K562 (cell line): Measurements from ENCODE around the gene DNAJB13. TPM values are rescaled to one million over a fixed set of nuclear protein-coding genes. Genes with fewer than 3 reads are reported as not detected.

ENCODE experiments used
- ASH1L ChIP-seq: fragments of 450-650 bp; IDR thresholded peaks from 2 replicates; pipeline ENCODE4 v1.6.1; 2018; ENCODE audit warnings: borderline replicate concordance, mild to moderate bottlenecking, low read depth; ENCODE audit not compliant: partially characterized antibody
- CREB1 ChIP-seq, 2 experiments: sonication (generic) in 1 of 2; formaldehyde crosslinking in 1 of 2; IDR thresholded peaks; 2 replicates each; pipeline versions ENCODE4 v1.6.1 to v1.8.0; 2012 to 2022; ENCODE audit warnings: inconsistent platforms in 1 of 2, mild to moderate bottlenecking in 1 of 2, missing genetic modification reagents in 1 of 2, moderate library complexity in 1 of 2
- DACH1 ChIP-seq: fragments of 450-650 bp; IDR thresholded peaks from 2 replicates; pipeline ENCODE4 v1.6.1; 2018; ENCODE audit not compliant: partially characterized antibody
- DMBX1 ChIP-seq: fragments of 250-450 bp; sonication (Bioruptor Pico); IDR thresholded peaks from 2 replicates; pipeline ENCODE4 v1.8.0; 2022; ENCODE audit warnings: inconsistent platforms, mild to moderate bottlenecking, moderate library complexity, borderline replicate concordance
- FOSL1 ChIP-seq: fragments of 200-800 bp; sonication (Bioruptor generic); conservative IDR thresholded peaks from 2 replicates; pipeline ENCODE4 v1.6.1; 2016; ENCODE audit warnings: missing genetic modification characterization, missing compliant biosample characterization
- GTF3C2 ChIP-seq: IDR thresholded peaks from 3 replicates; pipeline ENCODE4 v1.6.1; 2011; ENCODE audit warnings: borderline replicate concordance, mild to moderate bottlenecking, moderate library complexity; ENCODE audit not compliant: insufficient read length; ENCODE audit errors: extremely low read depth
- HIVEP1 ChIP-seq: fragments of 250-450 bp; sonication (Bioruptor Pico); IDR thresholded peaks from 2 replicates; pipeline ENCODE4 v1.4.0; 2020; ENCODE audit warnings: mild to moderate bottlenecking
- HNRNPK ChIP-seq: fragments of 200-400 bp; formaldehyde crosslinking; IDR thresholded peaks from one replicate; pipeline ENCODE4 v1.6.1; 2018; ENCODE audit warnings: mild to moderate bottlenecking, low read depth, low read length; ENCODE audit not compliant: poor library complexity, severe bottlenecking
- HNRNPL ChIP-seq: fragments of 200-400 bp; formaldehyde crosslinking; IDR thresholded peaks from 2 replicates; pipeline ENCODE4 v1.6.1; 2017; ENCODE audit warnings: low read depth, mild to moderate bottlenecking, low read length
- IRF1 ChIP-seq: sonication (generic); formaldehyde crosslinking; IDR thresholded peaks from 2 replicates; pipeline ENCODE4 v1.8.0; 2022; ENCODE audit warnings: missing genetic modification reagents, mild to moderate bottlenecking, borderline replicate concordance
- NFIC ChIP-seq: fragments of 450-650 bp; IDR thresholded peaks from 2 replicates; pipeline ENCODE4 v1.6.1; 2017; ENCODE audit warnings: mild to moderate bottlenecking, inconsistent platforms
- NKRF ChIP-seq: fragments of 450-650 bp; IDR thresholded peaks from 2 replicates; pipeline ENCODE4 v1.6.1; 2016; ENCODE audit warnings: borderline replicate concordance
- POLR2A ChIP-seq: fragments of 450-650 bp; conservative IDR thresholded peaks from 2 replicates; pipeline ENCODE4 v1.6.1; 2016
- RFX5 ChIP-seq: IDR thresholded peaks from 2 replicates; pipeline ENCODE4 v1.6.1; 2011; ENCODE audit warnings: low read depth, mild to moderate bottlenecking, improper control_type of control experiment, low read length
- STAT5A ChIP-seq: IDR thresholded peaks from 2 replicates; pipeline ENCODE4 v1.6.1; 2012; ENCODE audit warnings: low read length, inconsistent platforms, borderline replicate concordance
- TFAP4 ChIP-seq: sonication (generic); formaldehyde crosslinking; IDR thresholded peaks from 2 replicates; pipeline ENCODE4 v1.8.0; 2022; ENCODE audit warnings: missing genetic modification reagents, mild to moderate bottlenecking, moderate library complexity, borderline replicate concordance
- XRCC3 ChIP-seq: fragments of 450-650 bp; IDR thresholded peaks from 2 replicates; pipeline ENCODE4 v1.6.1; 2017; ENCODE audit warnings: mild to moderate bottlenecking, moderate library complexity
- ZEB2 ChIP-seq: fragments of 450-650 bp; IDR thresholded peaks from 2 replicates; pipeline ENCODE4 v1.6.1; 2016
- ZNF766 ChIP-seq: fragments of 200-800 bp; sonication (Bioruptor generic); conservative IDR thresholded peaks from 2 replicates; pipeline ENCODE4 v1.6.1; 2016; ENCODE audit warnings: missing genetic modification characterization, missing compliant biosample characterization
- ZNF830 ChIP-seq: fragments of 250-450 bp; sonication (Bioruptor Pico); IDR thresholded peaks from 2 replicates; pipeline ENCODE4 v1.5.0; 2021; ENCODE audit warnings: mild to moderate bottlenecking
- polyA plus RNA-seq, 8 experiments: library from polyadenylated mRNA; depleted of rRNA in 4 of 8; stranded (reverse) in 5 of 8; unstranded in 3 of 8; fragments of >200 nt; fragmentation: Nextera tagmentation in 2 of 8; fragmentation: Illumina TruSeq in 1 of 8; extraction: Ambion mirVana in 2 of 8; extraction: Trizol in 1 of 8; gene quantifications; 2 replicates each; pipeline versions ENCODE4 v1.2.1 to v1.2.3, GENCODE V29; 2011 to 2014; ENCODE audit warnings: inconsistent platforms in 1 of 8, missing spikeins in 1 of 8
- total RNA-seq, 7 experiments: library from RNA; depleted of rRNA in 6 of 7; stranded (reverse); fragments of >200 nt in 6 of 7; fragmentation: Illumina TruSeq in 2 of 7; extraction: Trizol in 2 of 7; gene quantifications; 2 replicates each; pipeline versions ENCODE4 v1.2.1 to v1.2.3, GENCODE V29; 2011 to 2021; ENCODE audit warnings: low replicate concordance in 1 of 7
- TF ChIP-seq, protein P1 (sequence below): sonication (generic); formaldehyde crosslinking; IDR thresholded peaks from 2 replicates; pipeline ENCODE4 v1.9.0; 2022; ENCODE audit warnings: mild to moderate bottlenecking, missing genetic modification reagents

DNAJB13 gene
- total and polyA plus RNA-seq, 9 of the 15 experiments (the other 6 are each of a cell fraction or from before 2014, with no cell fraction given), result 0.14 TPM; not detected in 8

- TF ChIP-seq GTF3C2 (peak; percentile 68), ZEB2 (peak; percentile 26; the same call in 1 of the 2 replicates), ZNF830 (no peak), NFIC (peak; percentile 96), IRF1 (CRISPR knock-in tag) (no peak), CREB1 (IDR thresholded peaks at IDR 0.05) (peak; percentile 82), CREB1 (CRISPR knock-in tag; IDR thresholded peaks at IDR 0.05) (peak; percentile 35; the same call in 1 of the 2 replicates), XRCC3 (no peak), TFAP4 (CRISPR knock-in tag) (peak; percentile 94), FOSL1 (tag) (peak; percentile 63), POLR2A (peak; percentile 48; the same call in 1 of the 2 replicates), RFX5 (no peak), ASH1L (peak; percentile 34), DMBX1 (CRISPR knock-in tag) (peak; percentile 96), HIVEP1 (peak; percentile 84), HNRNPL (no peak), ZNF766 (CRISPR knock-in tag) (peak; percentile 92), STAT5A (peak; percentile 96), HNRNPK (no peak), DACH1 (peak; percentile 67), NKRF (no peak; the same call in 1 of the 2 replicates)
- TF ChIP-seq, protein P1, sequence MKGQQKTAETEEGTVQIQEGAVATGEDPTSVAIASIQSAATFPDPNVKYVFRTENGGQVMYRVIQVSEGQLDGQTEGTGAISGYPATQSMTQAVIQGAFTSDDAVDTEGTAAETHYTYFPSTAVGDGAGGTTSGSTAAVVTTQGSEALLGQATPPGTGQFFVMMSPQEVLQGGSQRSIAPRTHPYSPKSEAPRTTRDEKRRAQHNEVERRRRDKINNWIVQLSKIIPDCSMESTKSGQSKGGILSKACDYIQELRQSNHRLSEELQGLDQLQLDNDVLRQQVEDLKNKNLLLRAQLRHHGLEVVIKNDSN (CRISPR knock-in tag), result 0 out of 2 replicates have a peak, but pooled peaks have one; percentile 46
These were observed 60.7 kb downstream of the DNAJB13 start (continued) for GRCh38 chr11:74011360-74012073.
